Right cardiac atrium (tissue), 5 donors: ENCODE results near the gene OR10A3. TPM values are rescaled to one million over a fixed set of nuclear protein-coding genes. Genes with fewer than 3 reads are reported as not detected.

Experiments used
- ATAC-seq, 2 donors: fragments of 200-7000 bp; cut with Tn5 transposase; one replicate each; pipeline versions ENCODE4 v1.8.0 to v1.9.1; 2020; ENCODE audit warnings: moderate library complexity in 2 of 2, mild to moderate bottlenecking in 1 of 2
- DNase-seq, 3 donors: peaks; one replicate each; pipeline ENCODE4 v3.0.0-alpha.2; 2020
- H3K27ac ChIP-seq: one replicate; pipeline ENCODE4 v1.5.1; 2013; ENCODE audit warnings: mild to moderate bottlenecking, low read length, control low read depth, moderate library complexity
- H3K27me3 ChIP-seq: one replicate; pipeline ENCODE4 v1.6.1; 2013; ENCODE audit not compliant: control insufficient read depth, insufficient read depth
- H3K4me1 ChIP-seq: one replicate; pipeline ENCODE4 v1.6.1; 2013; ENCODE audit warnings: low read length; ENCODE audit not compliant: control insufficient read depth, insufficient read depth
- H3K4me3 ChIP-seq: one replicate; pipeline ENCODE4 v1.5.1; 2013; ENCODE audit warnings: low read length, control low read depth
- H3K9me3 ChIP-seq: one replicate; pipeline ENCODE4 v1.6.1; 2013; ENCODE audit warnings: low read length; ENCODE audit not compliant: control insufficient read depth
- WGBS: extraction: QIAGEN DNeasy Blood & Tissue Kit; methylation state at CpG from one replicate; pipeline ENCODE4 v1.1.7; 2013; 5-methylcytosine and 5-hydroxymethylcytosine counted together
- intact Hi-C, 4 donors: fragments of 100-400 bp; cut with DNase I; formaldehyde crosslinking; loops; one replicate each; pipeline versions ENCODE4 v1.11.0 to v1.14.0; 2022 to 2023
- polyA plus RNA-seq: library from polyadenylated mRNA; stranded (reverse); fragments of 200-250 nt; gene quantifications from one replicate; pipeline ENCODE4 v1.2.3, GENCODE V29; 2013
- total RNA-seq, 4 donors: library from RNA; stranded (reverse); fragmentation: NEBNext Ultra II Directional; extraction: Animal tissue kit (Norgen Biotek cat#: 25700); gene quantifications; one replicate each; pipeline ENCODE4 v1.2.1, GENCODE V29; 2021
- donor health status: healthy with polysubstance abuse.
- donor health status: DM: no; HTN: yes; CAD: no.
- donor health status: DM: no; HTN: no; CAD: no.
- donor health status: DM: no; HTN: yes; CAD: no; lungs with severe emphysema.
- donor health status: DM: yes; HTN: yes; CAD: no.

OR10A3 gene
- total and polyA plus RNA-seq, 5 donors = not detected

- WGBS = 64% methylated on average over 4 of the region's 4 CpGs
- H3K27me3 ChIP-seq = no peaks in the 10 kb centered on the region
- no peak for ATAC-seq
- H3K27ac ChIP-seq = no peak within 1 kb of the TSS
- intact Hi-C loops = no loop called here
- no peaks in the 10 kb centered on the region for H3K4me1 ChIP-seq
- DNase-seq = no peak
- no peaks in the 10 kb centered on the region for H3K9me3 ChIP-seq
- H3K4me3 ChIP-seq = no peak within 1 kb of the TSS
Measured at GRCh38 chr11:7931168-7931567, 10.3 kb downstream of the OR10A3 start, which contains the start of gene OR10A6. Gene OR10A6, minus strand, starts transcription at chr11:7931268. Its CDS starts 2,606 bp downstream, at chr11:7928662.

- no peaks in the 10 kb centered on the region for H3K27me3 ChIP-seq
- H3K4me1 ChIP-seq = no peaks in the 10 kb centered on the region
- intact Hi-C loops = no loop called here
- H3K4me3 ChIP-seq = no peak overlapping the region
- H3K9me3 ChIP-seq = no peaks in the 10 kb centered on the region
- DNase-seq = no peak
- ATAC-seq = no peak
- H3K27ac ChIP-seq = no peak overlapping the region
- 85% methylated on average over 6 of the region's 6 CpGs for WGBS
Measured at GRCh38 chr11:7927635-7928034, 13.9 kb downstream of the OR10A3 start.

DNA sequence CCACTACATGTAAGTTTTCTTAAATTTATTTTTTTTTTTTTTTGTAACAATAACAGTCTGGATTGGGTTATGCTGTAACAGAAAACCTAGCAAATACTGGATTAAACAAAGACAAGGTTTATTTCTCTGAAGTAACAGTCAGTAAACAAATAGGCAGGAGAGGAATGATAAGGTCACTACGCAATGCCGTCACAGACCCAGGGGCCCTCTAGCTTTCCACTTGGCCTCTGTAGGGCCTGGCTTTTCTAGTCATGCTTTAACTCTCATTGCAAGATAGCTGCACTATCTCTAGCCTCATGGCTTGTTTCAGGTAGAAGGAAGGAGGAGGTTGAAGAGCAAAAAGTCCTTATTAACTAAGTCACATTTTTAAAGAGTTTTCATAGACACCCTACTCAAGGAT lies 17.0 kb downstream of the OR10A3 start:
- Histone ChIP-seq H3K9me3 (no peaks in the 10 kb centered on the region), H3K4me1 (no peaks in the 10 kb centered on the region), H3K27ac (no peak overlapping the region), H3K4me3 (no peak overlapping the region), H3K27me3 (no peaks in the 10 kb centered on the region)
- no peak for ATAC-seq
- WGBS = 48% methylated on average over 2 of the region's 2 CpGs
- DNase-seq = no peak
- intact Hi-C loops = no loop called here

DNA sequence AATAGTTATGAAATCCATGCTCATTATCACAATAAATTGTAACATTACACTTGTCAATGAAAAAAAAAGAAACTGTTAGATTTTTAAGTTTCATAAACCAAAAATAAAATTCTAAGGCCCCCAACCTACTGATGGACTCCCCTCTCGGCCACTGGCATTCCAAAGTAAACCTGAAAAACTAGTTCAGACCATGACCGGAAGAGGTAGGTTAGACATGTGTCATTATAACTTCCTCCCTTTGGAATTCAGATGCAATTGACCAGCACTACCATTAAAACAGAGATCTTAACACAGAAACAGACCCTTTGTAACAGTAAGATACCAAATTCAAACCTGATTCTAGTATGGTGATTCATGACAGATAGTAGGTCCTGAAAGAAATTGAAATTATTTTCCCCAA lies 23.4 kb downstream of the OR10A3 start:
- no peak for DNase-seq
- intact Hi-C loops = no loop called here
- H3K4me3 ChIP-seq = no peak overlapping the region
- no peaks in the 10 kb centered on the region for H3K9me3 ChIP-seq
- 79% methylated on average over 2 of the region's 2 CpGs for WGBS
- no peaks in the 10 kb centered on the region for H3K27me3 ChIP-seq
- no peak overlapping the region for H3K27ac ChIP-seq
- ATAC-seq = no peak
- H3K4me1 ChIP-seq = no peaks in the 10 kb centered on the region

- no peak for DNase-seq
- H3K4me1 ChIP-seq = no peaks in the 10 kb centered on the region
- intact Hi-C loops = no loop called here
- no peak overlapping the region for H3K27ac ChIP-seq
- no peaks in the 10 kb centered on the region for H3K9me3 ChIP-seq
- no peaks in the 10 kb centered on the region for H3K27me3 ChIP-seq
- ATAC-seq = no peak
- H3K4me3 ChIP-seq = no peak overlapping the region
Measured at GRCh38 chr11:7911011-7911410, 30.5 kb downstream of the OR10A3 start.

DNA sequence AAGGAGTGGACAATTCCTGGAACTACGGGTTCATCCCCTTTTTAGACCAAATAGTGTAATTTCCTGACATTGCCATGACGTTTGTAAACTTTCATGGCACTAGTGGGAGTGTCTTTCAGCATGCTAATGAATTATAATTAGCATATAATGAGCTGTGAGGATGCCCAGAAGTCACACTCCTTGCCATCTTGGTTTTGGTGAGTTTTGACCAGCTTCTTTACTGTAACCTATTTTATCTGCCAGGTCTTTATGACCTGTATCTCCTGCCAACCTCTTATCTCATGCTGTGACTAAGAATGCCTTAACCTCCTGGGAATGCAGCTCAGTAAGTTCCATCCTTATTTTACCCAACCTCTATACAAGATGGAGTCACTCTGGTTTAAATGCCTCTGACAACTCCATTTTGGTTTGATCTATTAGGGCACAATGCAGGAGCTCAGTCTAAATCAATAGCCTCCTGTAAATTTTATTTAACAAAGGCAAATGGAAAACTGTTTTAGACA lies 31.2 kb downstream of the OR10A3 start:
- DNase-seq = no peak
- H3K4me1 ChIP-seq = no peaks in the 10 kb centered on the region
- H3K4me3 ChIP-seq = no peak overlapping the region
- intact Hi-C loops = no loop called here
- WGBS = 32% methylated on average over 2 of the region's 2 CpGs
- H3K27me3 ChIP-seq = no peaks in the 10 kb centered on the region
- ATAC-seq = no peak
- H3K9me3 ChIP-seq = no peaks in the 10 kb centered on the region
- H3K27ac ChIP-seq = no peak overlapping the region

DNA sequence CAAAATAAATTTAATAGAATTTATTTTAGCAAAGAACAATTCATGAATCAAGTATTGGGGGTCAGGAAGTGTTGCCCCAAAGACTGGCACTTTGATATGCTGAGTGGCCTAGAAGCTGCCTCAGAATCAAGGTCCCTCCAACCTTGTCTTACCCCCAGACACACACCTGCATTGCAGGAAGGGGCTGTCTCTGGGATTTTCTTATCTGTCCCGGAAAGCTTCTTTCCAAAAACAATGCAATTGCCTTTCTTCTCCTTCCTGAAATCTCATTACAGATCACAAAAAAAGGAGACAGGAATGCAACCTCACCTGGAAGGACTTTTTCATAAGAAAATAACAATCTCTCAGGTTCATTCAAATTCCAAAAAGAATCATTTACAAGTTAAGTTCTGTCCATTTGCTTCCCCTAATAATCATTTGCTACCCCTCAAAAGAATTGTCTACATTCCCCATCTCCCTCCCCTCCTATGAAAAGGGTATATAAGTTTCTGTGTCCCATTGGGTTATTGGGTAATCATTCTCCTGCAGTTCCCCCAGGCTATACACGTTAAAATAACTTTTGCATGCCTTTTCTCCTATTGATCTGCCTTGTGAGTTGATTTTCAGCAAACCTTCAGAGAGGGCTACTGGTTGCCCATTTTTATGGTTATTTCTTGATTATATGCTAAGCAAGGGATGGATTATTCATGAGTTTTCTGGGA lies 31.8 kb downstream of the OR10A3 start:
- 41% methylated on average over 2 of the region's 2 CpGs for WGBS
- DNase-seq = no peak
- no peak for ATAC-seq
- no peaks in the 10 kb centered on the region for H3K9me3 ChIP-seq
- no peaks in the 10 kb centered on the region for H3K4me1 ChIP-seq
- no peak overlapping the region for H3K4me3 ChIP-seq
- H3K27me3 ChIP-seq = no peaks in the 10 kb centered on the region
- intact Hi-C loops = no loop called here
- H3K27ac ChIP-seq = no peak overlapping the region

DNA sequence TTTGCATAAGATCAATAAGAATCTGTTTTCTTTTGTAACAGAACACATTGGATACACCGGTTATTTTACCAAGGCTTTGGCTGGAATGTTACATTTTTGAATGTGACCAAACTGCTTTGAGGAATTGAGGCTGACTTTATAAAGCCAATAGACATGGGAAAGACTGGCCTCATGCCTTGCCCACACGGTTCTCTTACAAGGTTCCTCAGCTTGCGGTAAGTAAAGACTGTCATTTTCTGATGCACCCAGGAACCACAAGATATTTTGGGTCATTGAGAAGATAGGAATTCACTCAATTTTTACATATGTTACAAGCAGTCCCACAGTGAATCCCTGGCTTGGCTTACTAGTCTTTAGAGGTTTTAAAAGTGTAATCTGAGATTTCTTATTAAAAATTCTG lies 34.4 kb downstream of the OR10A3 start:
- Histone ChIP-seq H3K27ac (no peak overlapping the region), H3K27me3 (no peaks in the 10 kb centered on the region), H3K4me1 (no peaks in the 10 kb centered on the region), H3K9me3 (no peaks in the 10 kb centered on the region), H3K4me3 (no peak overlapping the region)
- intact Hi-C loops = no loop called here
- 45% methylated on average over 3 of the region's 3 CpGs for WGBS
- DNase-seq (no peak), ATAC-seq (no peak)

DNA sequence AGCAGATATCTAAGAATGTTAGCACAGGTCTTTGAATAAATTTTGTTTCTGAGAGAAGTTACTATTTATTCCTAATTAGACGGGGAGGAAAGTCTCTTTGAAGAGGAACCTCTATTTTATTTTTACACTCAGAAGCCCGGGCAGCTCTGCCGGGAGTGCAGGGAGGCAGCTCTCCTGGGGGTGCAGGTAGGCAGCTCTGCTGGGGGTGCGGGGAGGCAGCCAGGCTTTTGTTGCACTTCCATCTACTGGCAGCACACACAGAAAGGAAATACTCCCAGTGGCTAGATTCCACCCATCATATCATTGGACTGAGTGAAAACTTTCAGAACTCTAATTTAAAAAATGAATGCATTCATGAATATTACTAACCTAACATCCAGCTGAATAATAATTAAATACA lies 35.0 kb downstream of the OR10A3 start:
- no peaks in the 10 kb centered on the region for H3K9me3 ChIP-seq
- DNase-seq (no peak), ATAC-seq (no peak)
- H3K4me1 ChIP-seq = no peaks in the 10 kb centered on the region
- no peaks in the 10 kb centered on the region for H3K27me3 ChIP-seq
- intact Hi-C loops = no loop called here
- H3K27ac ChIP-seq = no peak overlapping the region
- 29% methylated on average over 4 of the region's 4 CpGs for WGBS
- H3K4me3 ChIP-seq = no peak overlapping the region

GRCh38 chr11:7905961-7906429 lies 35.5 kb downstream of the OR10A3 start:
- ATAC-seq (no peak), DNase-seq (no peak)
- H3K4me3 ChIP-seq = no peak overlapping the region
- WGBS = 44% methylated on average over 3 of the region's 3 CpGs
- H3K9me3 ChIP-seq = no peaks in the 10 kb centered on the region
- H3K4me1 ChIP-seq = no peaks in the 10 kb centered on the region
- intact Hi-C loops = no loop called here
- no peaks in the 10 kb centered on the region for H3K27me3 ChIP-seq
- H3K27ac ChIP-seq = no peak overlapping the region

- DNase-seq (no peak), ATAC-seq (no peak)
- no peak overlapping the region for H3K27ac ChIP-seq
- no peaks in the 10 kb centered on the region for H3K27me3 ChIP-seq
- no peak overlapping the region for H3K4me3 ChIP-seq
- no peaks in the 10 kb centered on the region for H3K9me3 ChIP-seq
- WGBS = 72% methylated on average over 9 of the region's 9 CpGs
- no peaks in the 10 kb centered on the region for H3K4me1 ChIP-seq
- intact Hi-C loops = no loop called here
Measured at GRCh38 chr11:7905549-7905948, 36.0 kb downstream of the OR10A3 start.

DNA sequence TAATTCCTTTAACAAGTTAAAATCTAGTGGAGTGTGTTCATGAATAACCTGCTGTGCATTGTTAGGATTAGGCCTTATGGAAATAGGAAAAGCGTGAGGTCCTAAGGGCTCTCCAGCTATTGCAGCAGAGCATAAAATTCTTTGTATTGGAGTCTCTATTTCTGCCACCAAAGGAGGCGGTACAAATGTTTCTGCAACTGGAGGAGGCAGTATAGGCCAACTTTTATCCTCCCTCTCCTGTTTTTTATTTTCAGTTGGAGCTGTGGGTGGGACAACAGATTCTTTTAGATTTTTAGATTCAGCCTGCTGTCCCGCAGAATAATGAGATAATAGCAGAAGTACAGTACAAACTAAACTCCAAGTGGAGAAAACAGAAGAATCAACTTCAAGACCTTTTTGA lies 36.6 kb downstream of the OR10A3 start:
- ATAC-seq (no peak), DNase-seq (no peak)
- intact Hi-C loops = no loop called here
- Histone ChIP-seq H3K27ac (no peak overlapping the region), H3K4me3 (no peak overlapping the region), H3K27me3 (no peaks in the 10 kb centered on the region), H3K4me1 (no peaks in the 10 kb centered on the region), H3K9me3 (no peaks in the 10 kb centered on the region)
- 60% methylated on average over 3 of the region's 3 CpGs for WGBS
